Measurements from ENCODE around the gene CABP2.
"Not testable (repeated sequence)": the region's sequence is repeated elsewhere in the genome, so short reads cannot be mapped to it uniquely, and the experiment has no call there.

CABP2 gene

DNA sequence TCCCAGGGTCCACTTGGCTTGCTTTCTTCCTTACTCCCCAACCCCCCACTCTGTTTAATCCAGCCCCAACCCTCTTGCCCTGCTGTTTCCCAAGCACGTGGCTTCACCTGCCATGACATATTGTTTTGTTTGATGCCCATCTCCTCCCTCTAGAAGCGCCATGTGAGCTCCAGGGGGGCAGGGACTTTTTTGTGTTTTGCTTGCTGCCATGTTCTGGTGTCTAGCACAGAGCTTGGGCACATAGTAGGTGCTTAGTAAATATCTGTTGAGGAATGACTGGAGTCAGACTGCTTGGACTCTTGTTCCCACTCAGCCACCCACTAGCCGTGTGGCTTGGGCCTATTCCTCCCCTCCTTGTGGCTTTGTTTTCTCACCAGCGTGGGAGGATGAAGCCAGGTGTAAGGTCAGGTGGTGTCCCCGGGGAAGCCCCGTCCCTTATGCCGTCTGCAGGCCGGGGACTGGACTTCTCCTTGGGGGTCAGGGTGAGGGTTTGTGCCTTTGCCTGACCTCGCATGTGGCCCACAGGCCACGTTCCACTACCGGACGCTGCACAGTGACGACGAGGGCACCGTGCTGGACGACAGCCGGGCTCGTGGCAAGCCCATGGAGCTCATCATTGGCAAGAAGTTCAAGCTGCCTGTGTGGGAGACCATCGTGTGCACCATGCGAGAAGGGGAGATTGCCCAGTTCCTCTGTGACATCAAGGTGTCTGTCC is 36.6 kb downstream of the CABP2 start:
- TF ChIP-seq, protein P1, sequence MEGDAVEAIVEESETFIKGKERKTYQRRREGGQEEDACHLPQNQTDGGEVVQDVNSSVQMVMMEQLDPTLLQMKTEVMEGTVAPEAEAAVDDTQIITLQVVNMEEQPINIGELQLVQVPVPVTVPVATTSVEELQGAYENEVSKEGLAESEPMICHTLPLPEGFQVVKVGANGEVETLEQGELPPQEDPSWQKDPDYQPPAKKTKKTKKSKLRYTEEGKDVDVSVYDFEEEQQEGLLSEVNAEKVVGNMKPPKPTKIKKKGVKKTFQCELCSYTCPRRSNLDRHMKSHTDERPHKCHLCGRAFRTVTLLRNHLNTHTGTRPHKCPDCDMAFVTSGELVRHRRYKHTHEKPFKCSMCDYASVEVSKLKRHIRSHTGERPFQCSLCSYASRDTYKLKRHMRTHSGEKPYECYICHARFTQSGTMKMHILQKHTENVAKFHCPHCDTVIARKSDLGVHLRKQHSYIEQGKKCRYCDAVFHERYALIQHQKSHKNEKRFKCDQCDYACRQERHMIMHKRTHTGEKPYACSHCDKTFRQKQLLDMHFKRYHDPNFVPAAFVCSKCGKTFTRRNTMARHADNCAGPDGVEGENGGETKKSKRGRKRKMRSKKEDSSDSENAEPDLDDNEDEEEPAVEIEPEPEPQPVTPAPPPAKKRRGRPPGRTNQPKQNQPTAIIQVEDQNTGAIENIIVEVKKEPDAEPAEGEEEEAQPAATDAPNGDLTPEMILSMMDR (IDR thresholded peaks at IDR 0.05; ENCODE audit: insufficient read depth, missing control alignments), result no peak
- DNase-seq (ENCODE audit: insufficient read length, low spot score) (no peak), FAIRE-seq (no peak)

DNA sequence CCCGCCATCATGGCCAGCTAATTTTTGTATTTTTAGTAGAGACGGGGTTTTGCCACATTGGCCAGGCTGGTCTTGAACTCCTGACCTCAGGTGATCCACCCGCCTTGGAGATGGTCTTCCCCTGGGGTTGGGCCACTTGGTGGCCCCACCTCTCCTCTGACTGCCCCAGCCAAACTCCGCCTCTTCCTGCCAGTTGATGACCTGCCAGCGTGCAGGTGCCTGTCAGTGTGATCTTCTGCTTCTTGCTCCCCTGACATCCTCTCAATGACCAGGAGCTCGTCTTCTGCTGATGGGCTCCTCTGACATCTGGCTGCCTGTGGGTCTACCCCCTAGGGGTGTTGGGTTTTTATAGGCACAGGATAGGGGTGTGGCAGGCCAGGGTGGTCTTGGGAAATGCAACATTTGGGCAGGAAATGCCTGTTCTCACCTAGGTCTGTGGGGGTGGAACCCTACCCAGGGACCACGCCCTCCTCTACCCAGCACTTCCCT is 37.3 kb downstream of the CABP2 start:
- not testable (repeated sequence) for FAIRE-seq; DNase-seq (ENCODE audit: insufficient read length, low spot score)

DNA sequence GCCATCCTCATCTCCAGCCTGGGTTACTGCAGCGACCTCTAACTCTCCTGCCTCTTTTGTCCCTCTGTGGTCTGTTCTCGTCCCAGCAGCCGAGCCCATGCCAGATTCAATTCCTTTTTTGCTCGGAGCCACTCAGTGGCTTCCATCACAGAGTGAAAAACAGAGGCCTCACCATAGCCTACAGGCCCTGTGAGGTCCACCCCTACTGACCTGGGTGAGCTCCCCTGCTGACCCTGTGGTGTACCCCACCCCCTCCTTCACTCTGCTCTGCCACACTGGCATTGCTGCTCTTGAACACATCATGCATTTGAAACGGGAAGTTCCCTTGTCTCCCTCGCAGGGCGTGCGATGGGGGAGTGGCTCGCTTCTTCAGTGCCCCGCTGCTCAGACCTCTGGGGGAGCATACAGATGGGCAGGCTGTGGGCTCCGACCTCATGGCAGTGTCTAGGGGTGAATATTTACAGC is 38.4 kb downstream of the CABP2 start:
- no peak for FAIRE-seq
- TF ChIP-seq, protein P1 (IDR thresholded peaks at IDR 0.05; ENCODE audit: insufficient read depth, missing control alignments), result no peak
- no peak for DNase-seq (ENCODE audit: insufficient read length, low spot score)

DNA sequence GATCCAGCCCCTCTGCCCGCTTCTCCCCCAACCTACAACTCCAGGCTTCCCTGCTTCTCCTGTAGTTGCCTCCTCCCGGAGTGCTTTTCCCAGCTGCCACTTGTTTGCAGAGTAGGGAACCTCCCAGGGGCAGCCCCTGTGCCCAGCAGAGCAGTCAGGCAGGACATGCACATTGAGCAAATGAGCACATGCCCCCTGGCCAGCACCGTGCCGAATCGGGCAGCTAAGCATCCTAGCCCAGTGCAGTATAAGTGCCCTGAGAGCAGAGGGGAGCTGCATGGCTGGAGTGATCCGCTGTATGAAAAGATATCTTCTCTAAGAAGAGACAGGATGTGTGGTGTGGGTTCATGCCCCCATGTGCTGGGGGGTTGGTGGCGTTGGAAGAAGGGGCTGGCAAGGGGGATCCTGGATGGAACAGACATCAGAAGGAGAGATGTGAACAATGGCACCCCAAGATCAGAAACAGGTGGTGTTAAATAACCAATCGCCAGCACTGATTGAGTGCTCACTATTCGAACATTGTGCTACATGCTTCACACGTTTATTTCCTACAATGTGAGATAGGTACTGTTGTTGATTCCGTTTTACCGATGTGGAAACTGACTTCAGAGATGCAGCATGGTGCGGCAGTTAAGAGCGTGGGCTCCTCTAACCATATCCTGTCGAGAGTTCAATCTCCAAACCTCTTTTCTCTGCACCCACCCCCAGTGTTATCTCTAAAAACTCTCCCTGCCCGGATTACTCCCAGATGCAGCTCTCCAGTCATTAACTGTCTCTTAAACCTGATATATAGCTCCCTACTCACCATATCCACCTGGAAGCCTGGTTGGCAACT is 39.2 kb downstream of the CABP2 start:
- no peak for DNase-seq (ENCODE audit: insufficient read length, low spot score)
- no peak for FAIRE-seq
- TF ChIP-seq, protein P1 (IDR thresholded peaks at IDR 0.05; ENCODE audit: insufficient read depth, missing control alignments), result no peak

DNA sequence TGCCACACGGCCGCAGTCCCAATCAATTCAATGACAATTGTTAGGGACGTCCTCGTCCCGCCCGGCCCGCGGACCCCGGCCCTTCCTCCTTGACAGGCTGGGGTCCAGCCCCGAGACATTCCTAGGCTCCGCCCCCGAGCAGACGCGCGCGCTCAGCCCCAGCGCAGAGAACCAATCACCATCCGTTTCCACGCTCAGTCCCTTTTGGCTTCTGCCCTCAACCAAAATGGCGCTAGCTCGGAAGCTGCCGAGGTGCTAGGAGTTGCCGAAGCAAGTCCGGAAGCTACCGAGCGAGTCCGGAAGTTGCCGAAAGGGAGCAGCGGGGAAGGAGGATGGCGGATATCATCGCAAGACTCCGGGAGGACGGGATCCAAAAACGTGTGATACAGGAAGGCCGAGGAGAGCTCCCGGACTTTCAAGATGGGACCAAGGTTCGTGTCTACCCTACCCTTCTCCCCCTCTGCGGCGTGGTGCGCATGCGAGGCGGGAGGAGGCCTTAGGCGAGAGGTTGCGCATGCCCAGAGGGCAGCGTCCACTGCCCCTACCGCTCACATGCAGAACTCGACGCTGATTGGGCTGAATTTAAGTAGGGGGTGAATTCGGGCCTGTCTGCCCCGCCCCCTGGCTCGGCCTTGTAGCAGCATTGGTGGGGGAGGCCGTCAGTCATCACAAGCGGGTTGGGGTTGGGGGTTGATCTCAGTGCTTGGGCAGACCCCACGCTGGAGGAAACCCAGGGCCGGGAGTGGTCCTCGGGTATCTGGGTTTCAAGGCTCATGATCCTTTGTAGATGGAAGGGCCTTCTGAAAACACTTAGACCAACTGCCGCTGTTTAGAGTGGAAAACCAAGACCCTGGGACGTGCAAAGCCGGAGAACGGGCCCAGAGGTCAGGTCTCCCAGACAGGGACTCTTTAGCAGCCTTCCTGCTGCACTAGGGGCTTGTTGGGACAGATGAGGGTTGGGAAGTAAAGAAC is 40.1 kb downstream of the CABP2 start, which contains the start of gene AIP:
AIP (plus strand) TSS at position 200 of the 972 bp plus-strand sequence; CDS start at position 333, 133 bp downstream.
- TF ChIP-seq, protein P1 (IDR thresholded peaks at IDR 0.05; ENCODE audit: insufficient read depth, missing control alignments), result no peak
- no peak for FAIRE-seq
- DNase-seq (ENCODE audit: insufficient read length, low spot score), result peak; percentile 98

DNA sequence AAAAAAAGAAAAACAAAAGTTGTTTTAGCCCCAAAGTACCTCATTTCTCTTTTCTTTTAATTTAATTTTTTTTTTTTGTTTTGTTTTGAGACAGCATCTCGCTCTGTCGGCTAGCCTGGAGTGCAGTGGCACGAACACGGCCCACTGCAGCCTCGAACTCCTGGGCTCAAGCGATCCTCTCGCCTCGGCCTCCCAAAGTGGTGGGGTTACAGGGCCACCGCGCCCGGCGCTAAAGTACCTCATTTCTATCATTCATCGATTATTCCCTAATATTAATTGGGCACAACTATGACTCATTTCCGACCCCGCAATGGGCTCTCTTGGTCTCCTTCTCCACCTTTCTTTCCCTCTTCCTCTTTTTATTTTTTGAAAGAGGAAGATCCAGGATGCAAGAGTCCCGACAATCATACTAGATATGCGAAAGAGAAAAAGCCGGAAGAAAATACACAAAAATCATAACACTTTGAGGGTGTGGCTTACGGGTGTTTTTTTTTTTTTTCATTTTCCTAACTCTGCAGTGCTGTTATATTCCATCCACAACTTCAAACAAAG is 40.9 kb downstream of the CABP2 start:
- no peak for DNase-seq (ENCODE audit: insufficient read length, low spot score)
- no peak for FAIRE-seq
- TF ChIP-seq, protein P1 (IDR thresholded peaks at IDR 0.05; ENCODE audit: insufficient read depth, missing control alignments), result no peak

DNA sequence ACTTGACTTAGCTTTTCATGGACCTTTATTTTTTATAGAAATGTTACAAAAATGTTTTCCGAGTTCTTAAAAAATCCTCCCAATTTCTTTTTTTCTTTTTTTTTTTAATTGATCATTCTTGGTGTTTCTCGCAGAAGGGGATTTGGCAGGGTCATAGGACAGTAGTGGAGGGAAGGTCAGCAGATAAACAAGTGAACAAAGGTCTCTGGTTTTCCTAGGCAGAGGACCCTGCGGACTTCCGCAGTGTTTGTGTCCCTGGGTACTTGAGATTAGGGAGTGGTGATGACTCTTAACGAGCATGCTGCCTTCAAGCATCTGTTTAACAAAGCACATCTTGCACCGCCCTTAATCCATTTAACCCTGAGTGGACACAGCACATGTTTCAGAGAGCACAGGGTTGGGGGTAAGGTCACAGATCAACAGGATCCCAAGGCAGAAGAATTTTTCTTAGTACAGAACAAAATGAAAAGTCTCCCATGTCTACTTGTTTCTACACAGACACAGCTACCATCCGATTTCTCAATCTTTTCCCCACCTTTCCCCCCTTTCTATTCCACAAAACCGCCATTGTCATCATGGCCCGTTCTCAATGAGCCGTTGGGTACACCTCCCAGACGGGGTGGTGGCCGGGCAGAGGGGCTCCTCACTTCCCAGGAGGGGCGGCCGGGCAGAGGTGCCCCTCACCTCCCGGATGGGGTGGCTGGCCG is 45.7 kb downstream of the CABP2 start:
- not testable (repeated sequence) for DNase-seq (ENCODE audit: insufficient read length, low spot score); FAIRE-seq

DNA sequence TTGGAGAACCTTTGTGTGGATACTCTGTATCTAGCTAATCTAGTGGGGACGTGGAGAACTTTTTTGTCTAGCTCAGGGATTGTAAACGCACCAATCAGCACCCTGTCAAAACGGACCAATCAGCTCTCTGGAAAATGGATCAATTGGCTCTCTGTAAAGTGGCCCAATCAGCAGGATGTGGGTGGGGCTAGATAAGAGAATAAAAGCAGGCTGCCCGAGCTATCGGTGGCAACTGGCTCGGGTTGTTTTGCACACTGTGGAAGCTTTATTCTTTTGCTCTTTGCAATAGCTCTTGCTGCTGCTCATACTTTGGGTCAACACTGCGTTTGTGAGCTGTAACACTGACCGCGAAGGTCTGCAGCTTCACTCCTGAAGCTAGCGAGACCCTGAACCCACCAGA is 46.6 kb downstream of the CABP2 start:
- DNase-seq (ENCODE audit: insufficient read length, low spot score); FAIRE-seq: not testable (repeated sequence)
